Activated CD8-positive, alpha-beta memory T cell treated with anti-CD3 and anti-CD28 coated beads, Interleukin-2, amount 50 U/mL, for 24 hours (primary cell): ENCODE measurements around the gene C20orf173.
"Not testable (repeated sequence)": the region's sequence is repeated elsewhere in the genome, so short reads cannot be mapped to it uniquely, and the experiment has no call there.

Experiments
- DNase-seq: peaks from one replicate; pipeline ENCODE4 v3.0.0-alpha.2; 2020; ENCODE audit errors: extremely low read depth

Gene C20orf173, protein sequence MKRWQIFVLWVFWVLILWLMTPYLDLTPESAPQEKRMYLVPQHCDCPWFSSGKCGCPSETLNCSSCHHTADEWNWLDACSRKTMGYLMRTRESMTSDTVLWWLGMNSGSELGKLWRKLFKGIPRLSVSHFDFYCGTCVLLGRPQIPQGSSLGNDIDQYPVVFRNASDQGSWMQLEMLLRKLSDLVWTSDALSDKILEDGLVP

DNA sequence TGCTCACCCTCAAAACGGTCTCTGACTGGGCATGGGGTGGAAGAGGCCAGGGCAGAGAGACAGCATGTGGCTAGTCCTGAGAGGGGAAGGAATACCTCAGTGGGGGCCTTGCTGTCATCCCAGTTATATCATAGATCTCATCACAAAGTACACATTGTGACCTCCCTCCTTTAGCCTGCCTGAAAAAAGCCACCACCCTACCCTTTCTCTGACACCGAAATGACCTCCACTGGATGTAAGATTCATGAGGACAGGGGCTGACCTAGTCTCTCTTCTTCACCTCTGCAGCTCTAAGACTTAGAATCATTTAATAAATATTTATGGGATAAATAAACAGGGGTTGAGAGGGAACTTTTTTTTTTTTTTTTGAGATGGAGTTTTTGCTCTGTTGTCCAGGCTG is at the start of gene C20orf173:
Gene C20orf173, minus strand, starts transcription at position 101 of the 400 bp plus-strand sequence. CDS start 279 bp downstream, outside the sequence.
- DNase-seq = no peak

GRCh38 chr20:35579196-35579595 is 49.7 kb upstream of the C20orf173 start:
- no peak for DNase-seq

DNA sequence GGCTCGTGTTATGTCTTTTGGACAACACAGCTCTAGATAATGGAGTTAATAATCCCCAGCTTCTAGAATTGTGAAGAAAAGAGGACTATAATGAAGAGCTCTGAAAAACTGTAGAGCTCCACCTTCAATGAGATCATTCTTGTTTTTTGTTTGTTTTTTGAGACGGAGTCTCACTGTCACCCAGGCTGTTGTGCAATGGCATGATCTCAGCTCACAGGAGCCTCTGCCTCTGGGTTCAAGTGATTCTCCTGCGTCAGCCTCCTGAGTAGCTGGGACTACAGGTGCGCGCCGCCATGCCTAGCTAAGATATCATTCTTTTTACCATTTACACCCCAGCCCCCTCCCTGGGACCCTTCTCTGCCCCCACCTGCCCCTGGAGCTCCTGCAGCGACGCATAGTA is 49.0 kb upstream of the C20orf173 start:
- no peak for DNase-seq

- no peak for DNase-seq
Observed at GRCh38 chr20:35576816-35577215, 47.4 kb upstream of the C20orf173 start.

- no peak for DNase-seq
Observed at GRCh38 chr20:35575958-35576357, 46.5 kb upstream of the C20orf173 start.

GRCh38 chr20:35572838-35573237 is 43.4 kb upstream of the C20orf173 start:
- no peak for DNase-seq

DNA sequence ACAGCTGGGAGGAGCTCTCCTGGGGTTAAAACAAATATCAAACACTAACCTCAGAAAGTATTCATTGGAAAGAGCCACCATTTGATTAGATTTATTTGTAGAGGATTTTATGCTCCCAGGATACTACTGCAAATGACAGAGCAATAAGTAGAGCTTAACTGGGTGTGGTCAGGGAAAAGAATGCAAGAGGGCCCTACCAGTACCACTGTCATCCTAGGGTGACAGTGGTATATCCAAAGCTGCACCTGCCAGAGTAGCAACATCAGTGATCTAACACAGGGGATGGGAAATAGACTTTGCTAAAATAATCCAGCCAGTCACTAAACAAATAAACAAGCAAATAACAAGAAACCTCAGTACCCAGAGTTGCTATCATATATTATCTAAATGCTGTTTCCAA is 42.1 kb upstream of the C20orf173 start:
- DNase-seq = no peak

- DNase-seq = no peak
Observed at GRCh38 chr20:35568645-35569044, 39.2 kb upstream of the C20orf173 start.

- no peak for DNase-seq
Observed at GRCh38 chr20:35564905-35565304, 35.5 kb upstream of the C20orf173 start.

DNA sequence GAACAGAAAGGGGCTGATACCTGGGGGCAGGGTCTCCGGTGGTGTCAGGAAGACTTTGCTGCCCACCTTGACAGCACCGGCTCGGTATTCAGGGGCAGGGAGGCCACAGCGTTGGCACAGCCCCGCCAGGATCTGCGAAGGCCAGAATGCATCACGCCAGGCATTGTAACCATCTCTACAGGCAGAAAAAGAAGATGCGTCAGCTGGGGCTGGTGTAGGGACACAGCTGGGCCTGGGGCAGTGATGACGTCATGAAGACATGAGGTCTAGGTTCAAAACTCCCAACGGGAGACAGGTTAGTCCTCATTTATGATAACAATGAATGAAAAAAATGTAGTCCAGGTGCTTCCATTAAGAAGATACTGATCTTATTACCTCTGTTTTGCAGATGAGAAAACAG is 34.4 kb upstream of the C20orf173 start:
- DNase-seq = no peak

DNA sequence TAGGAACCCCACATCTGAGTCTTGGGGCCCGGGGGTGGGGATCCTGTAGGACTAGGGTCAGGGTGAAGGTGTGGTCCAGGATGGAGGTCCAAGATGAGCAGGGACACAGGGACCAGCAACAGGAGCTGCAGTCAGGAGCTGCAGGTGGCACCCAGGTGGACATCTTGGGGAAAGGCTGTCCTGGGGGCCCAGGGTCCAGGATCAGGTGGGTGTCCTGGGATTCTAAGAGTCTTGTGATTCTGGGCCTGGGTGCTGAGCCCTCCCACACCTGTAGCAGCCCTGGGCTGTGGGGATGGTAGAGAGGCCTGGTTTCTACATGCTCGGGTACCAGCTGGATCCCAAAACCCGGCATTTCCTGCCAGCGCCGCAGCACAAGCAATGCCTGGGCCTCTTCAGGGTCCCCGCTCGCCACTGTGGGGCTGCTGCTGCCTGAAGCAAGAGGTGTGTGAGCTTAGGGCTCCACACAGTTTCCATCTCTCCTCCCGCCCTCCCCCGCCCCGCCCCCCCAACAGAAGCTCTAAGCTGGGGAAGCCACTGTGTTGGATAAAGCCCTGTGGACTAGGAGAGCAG is 33.2 kb upstream of the C20orf173 start:
- no peak for DNase-seq

DNA sequence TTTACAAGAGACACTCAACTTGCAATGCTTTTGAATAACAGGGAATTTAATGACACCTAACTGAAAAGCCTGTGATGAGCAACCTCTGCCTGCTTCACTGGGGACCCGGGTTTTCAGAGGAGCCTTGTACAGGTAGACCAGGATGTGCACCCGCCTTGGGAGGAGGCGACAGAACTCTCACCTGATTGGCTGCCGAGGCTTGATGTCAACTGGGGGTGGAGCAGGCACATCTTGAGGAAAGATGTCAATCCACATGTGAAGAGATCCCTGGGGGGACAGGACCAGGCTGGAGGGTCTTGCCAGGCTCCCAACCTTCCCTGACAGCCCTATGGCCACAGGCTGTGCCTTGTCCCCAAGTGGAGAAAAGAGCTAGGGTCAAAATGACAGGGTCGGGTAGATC is 32.2 kb upstream of the C20orf173 start:
- DNase-seq = no peak

- no peak for DNase-seq
Observed at GRCh38 chr20:35561268-35561667, 31.8 kb upstream of the C20orf173 start.

DNA sequence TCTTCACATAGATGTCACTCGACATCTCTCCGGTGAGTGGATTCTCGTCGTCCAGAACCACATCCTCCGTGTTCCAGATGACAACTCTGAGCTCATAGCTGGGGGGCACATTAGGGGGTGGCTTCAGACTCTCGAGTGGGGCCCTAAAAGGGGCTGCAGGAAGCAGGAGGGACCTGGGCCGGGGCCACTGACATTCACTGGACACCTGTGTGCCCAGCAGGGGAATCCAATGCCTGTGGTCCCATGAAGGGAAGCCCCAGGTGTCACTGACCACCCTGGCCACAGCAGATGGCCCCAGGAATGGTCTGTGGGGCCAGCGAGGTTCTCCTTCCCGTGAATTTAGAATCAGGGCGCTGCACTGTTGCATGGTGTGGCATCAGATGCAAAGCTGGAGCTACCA is 31.1 kb upstream of the C20orf173 start:
- no peak for DNase-seq

GRCh38 chr20:35560105-35560511 is 30.7 kb upstream of the C20orf173 start:
- DNase-seq = no peak

DNA sequence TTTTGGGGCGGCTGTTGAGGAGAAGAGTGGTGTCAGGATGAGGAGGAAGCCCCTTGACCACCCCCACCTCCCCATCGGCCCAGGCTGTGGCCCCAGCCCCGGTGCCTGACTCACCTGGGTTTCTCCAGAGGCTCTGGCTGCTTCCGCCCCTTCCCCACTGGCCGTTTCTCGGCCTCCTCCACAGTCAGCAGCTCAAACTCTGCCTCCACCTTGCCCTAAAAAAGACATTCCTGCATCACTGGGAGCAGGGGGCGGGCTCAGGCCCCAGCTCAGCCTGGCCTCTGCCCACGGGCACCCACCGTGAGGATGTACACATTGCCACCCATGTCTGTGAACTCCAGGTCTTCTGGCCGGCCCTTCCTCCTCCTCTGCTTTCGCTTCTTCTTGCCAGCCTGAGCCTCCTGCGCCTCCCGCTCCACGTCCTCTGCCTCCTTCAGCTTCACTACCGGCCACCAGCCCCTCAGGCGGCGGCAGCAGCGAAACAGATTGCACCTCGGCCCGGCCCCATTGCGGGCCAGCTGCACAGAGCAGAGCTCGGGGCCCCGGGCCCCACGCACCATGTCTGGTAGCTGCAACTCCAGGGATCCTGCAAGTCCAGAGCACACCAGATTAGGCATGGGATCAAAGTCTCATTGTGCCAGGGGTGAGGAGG is 29.7 kb upstream of the C20orf173 start:
- no peak for DNase-seq

- DNase-seq = no peak
Observed at GRCh38 chr20:35558451-35558850, 29.0 kb upstream of the C20orf173 start.

GRCh38 chr20:35556871-35557270 is 27.4 kb upstream of the C20orf173 start:
- no peak for DNase-seq

DNA sequence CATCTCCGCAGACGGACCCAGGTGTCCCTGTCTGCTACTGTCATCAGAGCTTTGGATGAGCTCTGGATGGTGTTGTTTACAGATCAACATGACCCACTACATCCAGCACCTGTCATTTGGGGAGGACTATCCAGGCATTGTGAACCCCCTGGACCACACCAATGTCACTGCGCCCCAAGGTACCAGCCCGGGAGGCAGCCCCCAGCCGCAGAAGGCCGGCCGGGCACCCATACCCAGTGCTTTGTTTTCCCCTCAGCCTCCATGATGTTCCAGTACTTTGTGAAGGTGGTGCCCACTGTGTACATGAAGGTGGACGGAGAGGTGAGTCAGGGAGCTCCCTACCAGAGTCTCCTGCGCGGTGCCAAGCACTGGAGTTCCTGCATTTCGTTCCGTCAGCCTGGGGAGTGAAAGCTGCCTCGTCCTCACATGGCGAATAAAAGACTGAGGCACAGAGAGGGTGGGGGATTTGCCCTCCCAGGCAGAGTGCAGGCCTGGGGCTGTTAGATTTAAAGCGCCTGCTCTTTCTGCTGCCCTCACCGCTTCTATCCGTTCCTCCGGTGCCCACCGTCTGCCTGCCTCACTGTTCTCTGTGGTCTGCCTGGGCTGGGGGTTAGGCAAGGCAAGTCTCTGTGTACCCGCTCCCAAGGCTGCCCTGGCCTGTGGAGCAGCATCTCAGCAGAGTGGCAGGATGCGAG is 26.6 kb upstream of the C20orf173 start:
- no peak for DNase-seq

- DNase-seq = not testable (repeated sequence)
Observed at GRCh38 chr20:35555461-35555860, 26.0 kb upstream of the C20orf173 start.

DNA sequence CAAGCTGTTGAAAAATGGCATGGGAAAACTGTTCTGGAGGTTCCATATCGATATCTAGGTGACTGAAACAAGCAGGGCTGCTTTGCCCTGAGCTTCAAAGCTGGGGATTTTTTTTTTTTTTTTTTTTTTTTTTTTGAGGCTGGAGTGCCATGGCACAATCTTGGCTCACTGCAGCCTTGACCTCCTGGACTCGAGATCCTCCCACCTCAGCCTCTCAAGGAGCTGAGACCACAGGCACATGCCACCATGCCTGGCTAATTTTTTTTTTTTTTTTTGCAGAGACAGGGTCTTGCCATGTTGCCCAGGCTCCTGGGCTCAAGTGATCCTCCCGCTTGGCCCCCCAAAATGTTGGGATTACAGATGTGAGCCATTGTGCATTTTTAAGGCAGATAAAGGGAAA is 23.5 kb upstream of the C20orf173 start:
- DNase-seq = no peak

DNA sequence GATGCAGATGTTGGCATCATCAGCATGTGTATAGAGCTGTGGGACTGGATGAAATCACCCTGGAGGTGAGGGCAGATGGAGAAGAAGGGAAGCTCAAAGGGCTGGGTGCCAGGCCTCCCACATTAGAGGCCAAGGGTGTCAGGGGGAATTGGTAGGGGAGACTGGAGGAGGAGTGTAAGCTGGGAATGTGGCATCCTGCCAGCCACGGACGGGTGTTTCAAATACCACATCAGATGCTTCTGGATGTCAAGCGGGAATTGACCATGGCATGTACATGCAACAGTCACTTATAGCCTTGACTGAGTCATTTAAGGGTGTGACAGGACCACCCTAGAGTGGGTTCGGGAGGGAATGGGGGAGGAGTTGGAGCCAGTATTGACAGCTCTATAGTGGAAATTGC is 22.1 kb upstream of the C20orf173 start:
- no peak for DNase-seq

- no peak for DNase-seq
Observed at GRCh38 chr20:35547329-35547728, 17.9 kb upstream of the C20orf173 start.
